ENCODE measurements around the gene WASF1.

The WASF1 gene

DNA sequence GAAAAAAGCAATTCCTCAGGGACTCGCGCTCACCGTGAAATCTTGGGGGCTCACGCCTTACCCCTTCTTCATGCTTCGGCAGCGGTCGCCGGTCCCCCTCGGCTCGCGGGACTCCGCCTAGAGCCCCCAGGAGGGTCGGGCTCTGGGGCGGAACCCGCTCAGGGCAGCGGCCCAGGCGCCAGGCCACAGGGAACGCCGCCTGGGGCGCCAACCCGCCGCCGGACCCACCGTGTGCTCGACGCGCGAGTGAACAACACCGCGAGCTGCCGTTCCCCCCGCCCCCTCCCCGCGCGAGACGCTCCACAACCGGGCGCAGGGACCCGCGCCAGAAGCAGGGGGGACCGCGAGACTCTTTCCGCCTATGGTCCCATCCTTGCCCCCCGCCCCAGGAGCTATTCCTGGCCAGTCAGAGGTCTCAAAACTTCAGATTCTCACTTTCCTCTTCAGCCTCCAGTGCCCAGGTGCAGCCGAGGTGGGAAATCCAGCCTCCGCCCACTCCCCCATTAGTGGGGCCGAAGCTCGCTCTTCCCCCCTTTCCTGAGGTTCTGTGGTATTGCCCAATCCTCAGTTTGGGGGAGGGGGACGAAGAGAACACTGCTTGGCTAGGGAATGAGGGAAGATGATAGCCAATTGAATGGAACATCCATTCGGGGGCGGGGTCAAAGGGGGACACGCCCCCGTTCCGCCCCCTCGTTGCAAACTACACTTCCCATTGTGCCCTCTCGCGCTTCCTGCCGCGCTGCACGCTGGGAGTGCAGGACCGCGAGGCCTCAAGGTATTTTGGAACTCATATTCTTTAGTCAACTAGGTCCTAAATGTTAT is at the start of gene WASF1:
WASF1 (minus strand) TSS at position 265 of the 822 bp plus-strand sequence. CDS start 52,069 bp downstream, outside the sequence.
- peak; percentile 83 for DNase-seq (ENCODE audit: low read depth)

DNA sequence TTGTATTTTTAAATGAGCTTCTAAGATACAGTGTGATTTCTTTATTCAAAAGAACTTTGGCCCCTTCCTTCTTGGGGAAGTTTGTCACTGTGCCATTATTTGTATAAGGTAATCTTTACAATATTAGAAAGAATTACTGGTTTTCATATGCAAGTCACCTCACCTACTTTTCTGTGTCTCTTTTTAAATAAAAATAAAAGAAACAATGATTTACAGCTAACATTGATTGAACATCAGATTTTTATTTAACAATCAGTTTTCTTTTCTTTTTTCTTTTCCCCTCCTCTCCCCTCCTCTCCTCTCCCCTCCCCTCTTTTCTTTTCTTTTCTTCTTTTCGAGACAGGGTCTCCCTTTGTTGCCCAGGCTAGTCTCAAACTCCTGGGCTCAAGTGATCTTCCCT is 46.8 kb upstream of the WASF1 start:
- no peak for DNase-seq (ENCODE audit: low read depth)

DNA sequence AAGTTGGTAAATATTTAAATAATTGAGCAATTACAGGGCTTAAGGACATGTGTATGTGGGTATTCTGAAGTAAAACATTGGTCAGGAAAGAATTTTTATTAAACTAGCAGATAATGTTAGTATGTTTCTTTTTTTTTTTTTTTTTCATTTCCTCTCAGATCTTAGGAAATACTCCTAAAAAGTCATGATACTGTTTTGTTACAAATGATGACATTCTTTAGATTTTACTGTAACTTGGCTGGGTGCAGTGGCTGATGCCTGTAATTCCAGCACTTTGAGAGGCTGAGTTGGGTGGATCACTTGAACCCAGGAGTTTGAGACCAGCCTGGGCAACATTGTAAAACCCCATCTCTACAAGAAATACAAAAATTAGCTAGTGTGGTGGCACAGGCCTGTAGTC is 42.3 kb upstream of the WASF1 start:
- no peak for DNase-seq (ENCODE audit: low read depth)

DNA sequence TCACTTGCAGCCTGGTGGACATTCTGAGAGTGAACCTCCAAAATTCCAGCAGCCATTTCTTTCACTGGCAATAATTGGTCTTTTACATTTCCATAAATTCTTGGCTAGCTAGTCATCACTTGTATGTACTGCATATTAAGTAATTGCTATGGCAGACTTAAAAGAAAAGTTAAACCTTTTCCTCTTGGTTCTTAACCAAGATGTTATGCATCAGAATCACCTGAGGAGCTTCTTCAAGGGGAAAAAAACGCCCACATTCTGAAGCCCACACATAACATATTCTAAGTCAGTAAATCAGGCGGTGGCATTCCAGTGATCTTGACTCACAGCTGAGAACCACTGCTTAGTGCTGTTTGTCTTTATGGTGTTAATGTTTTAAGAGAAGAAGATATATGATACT is 37.8 kb upstream of the WASF1 start:
- DNase-seq (ENCODE audit: low read depth): no peak

DNA sequence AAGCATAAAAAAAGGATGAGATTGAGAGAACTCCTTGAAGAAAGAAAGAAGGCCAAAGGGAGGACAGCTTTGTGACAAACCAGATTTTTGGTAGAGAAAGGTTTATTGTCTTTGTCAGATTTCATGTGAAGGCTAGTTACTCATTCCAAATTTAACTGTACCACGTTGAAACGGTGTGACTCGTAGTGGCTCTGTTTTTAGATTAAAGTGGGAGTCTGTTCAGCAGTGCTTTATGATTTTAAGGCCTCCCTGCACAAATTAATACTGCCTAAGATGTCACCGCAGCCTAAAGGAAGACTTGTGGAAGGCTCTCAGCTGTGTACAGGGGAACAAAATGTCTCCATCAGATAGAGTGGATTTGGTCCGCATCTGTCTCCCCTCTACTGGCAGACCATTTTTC is 36.7 kb upstream of the WASF1 start:
- DNase-seq (ENCODE audit: low read depth): no peak

GRCh38 chr6:110214338-110214737 is 34.9 kb upstream of the WASF1 start:
- no peak for DNase-seq (ENCODE audit: low read depth)

DNA sequence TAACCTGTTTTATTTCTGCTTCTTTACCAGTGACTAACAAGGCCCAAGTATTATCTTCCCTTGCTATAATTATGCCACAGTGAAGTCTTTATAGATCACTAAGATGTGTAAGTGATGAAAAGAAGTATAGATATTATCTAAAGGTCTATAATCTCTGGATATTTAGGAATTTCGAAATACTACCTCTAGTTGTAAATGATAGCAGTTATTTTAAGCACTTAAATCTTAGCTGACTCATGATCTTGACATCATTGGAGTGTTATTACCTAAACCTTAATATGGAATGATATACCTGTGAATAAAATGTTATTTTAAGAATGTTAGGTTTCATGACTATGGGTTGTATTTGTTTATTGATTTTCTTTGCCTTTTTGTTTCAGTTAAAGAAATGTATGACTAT is 32.3 kb upstream of the WASF1 start:
- no peak for DNase-seq (ENCODE audit: low read depth)

GRCh38 chr6:110207652-110208051 is 28.2 kb upstream of the WASF1 start:
- DNase-seq (ENCODE audit: low read depth): no peak

DNA sequence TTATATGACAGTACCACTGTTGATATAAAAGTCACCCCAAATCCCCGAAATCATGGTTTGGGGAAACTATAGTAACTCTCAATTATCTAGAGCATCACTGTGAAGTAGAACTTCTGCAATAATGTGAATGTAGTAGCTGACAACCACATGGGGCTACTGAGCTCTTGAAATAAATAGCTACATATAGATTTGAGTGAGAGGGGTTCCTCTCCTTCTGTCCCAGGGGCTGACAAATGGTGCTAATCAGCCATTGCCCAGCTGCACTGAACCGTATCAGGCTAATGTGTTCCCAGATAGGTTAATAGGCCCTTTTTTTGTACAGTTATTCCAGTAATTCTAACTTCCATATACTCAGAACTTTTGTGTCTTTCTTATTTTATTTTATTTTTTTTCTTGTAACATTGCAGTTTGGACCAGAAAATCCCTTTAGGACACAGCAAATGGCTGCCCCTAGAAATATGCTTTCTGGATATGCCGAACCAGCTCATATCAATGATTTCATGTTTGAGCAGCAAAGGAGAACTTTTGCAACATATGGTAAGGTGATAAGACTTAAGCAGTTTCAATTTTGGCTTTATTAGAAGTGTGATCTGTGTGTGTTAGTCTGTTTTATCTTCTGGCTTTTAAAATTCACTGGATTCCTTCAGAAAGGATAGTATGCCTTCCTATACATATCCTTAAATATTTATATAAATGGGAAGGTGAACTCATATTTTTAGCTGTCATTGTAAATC is 21.8 kb upstream of the WASF1 start:
- DNase-seq (ENCODE audit: low read depth): no peak

GRCh38 chr6:110198561-110198960 is 19.1 kb upstream of the WASF1 start:
- DNase-seq (ENCODE audit: low read depth): no peak

- no peak for DNase-seq (ENCODE audit: low read depth)
Observed at GRCh38 chr6:110196874-110197273, 17.4 kb upstream of the WASF1 start.

DNA sequence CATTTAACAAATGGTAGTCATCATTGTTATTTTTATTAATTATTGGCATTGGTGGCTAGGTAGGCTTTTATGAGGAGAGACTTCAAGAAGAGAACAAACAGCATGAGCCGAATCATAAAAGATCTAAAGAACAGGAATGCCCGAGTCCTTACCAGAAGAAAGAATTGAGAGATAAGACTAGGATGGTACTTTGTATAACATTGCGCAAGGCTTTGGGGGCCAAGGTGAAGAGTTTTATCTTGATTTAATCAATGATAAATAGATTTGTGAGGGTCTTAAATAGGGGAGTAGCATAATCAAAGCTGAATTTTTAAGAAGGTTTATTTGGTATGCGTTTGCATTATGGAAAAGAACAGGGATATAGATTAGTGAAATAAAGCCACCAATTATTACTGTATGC is 16.2 kb upstream of the WASF1 start:
- no peak for DNase-seq (ENCODE audit: low read depth)

GRCh38 chr6:110191477-110191876 is 12.0 kb upstream of the WASF1 start:
- no peak for DNase-seq (ENCODE audit: low read depth)

GRCh38 chr6:110190726-110191125 is 11.3 kb upstream of the WASF1 start:
- no peak for DNase-seq (ENCODE audit: low read depth)

GRCh38 chr6:110188791-110189190 is 9.3 kb upstream of the WASF1 start:
- no peak for DNase-seq (ENCODE audit: low read depth)

DNA sequence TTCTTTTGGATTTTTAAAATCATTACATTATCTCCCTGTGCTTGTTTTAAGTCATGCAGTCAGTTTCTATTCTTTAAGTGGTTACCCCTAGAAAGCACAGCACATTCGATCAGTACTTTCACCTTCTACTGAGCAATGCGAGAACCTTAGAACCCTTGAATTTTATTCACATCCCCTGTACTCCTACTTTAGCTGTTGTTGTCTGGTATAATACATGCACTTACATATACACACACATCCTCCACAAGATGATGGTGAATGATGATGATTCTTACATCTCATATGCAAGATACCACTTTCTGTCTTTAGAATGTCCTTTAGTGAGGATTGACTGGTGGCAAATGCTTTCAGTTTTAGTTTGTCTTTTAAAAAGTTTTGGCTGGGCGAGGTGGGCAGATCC is 6.4 kb upstream of the WASF1 start:
- DNase-seq (ENCODE audit: low read depth): no peak

- DNase-seq (ENCODE audit: low read depth): no peak
Observed at GRCh38 chr6:110183292-110183885, 3.9 kb upstream of the WASF1 start.

- DNase-seq (ENCODE audit: low read depth): no peak
Observed at GRCh38 chr6:110181131-110182030, 1.9 kb upstream of the WASF1 start.

DNA sequence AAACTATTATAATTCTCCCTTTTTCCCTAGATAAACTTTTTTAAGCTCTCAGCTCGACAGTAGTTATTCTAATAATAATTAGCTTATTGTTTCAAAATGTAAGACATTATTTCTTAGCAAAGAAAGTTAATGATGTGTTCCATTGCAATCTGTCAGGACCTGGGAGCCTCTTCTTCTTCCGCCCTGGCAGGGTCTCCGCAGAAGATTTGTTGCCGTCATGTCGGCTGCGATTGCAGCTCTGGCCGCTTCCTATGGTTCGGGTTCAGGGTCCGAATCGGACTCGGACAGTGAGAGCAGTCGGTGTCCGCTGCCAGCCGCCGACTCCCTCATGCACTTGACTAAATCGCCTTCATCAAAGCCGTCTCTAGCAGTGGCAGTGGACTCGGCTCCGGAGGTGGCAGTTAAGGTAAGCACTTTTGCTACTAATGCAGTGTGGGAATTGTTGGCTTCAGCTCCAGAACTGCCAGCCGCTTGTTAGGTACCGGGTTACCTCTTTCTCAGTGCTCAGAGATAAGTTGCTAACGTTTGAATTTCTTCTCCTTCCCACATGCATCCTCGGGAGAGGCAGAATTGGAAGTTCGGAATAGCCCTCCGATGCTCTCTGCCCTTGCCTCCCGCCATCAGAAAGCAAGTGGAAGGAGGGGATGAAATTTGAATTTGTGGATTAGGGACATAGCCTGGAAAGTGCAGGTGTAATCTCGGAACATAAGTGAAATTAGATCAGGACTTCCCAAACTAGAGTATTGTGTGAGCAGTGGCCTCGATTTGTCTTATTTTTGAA is 948 bp upstream of the WASF1 start, which contains the start of gene CDC40:
CDC40 (plus strand) TSS at position 200 of the 781 bp plus-strand sequence; CDS start at position 218, 18 bp downstream.
- peak; percentile 25 for DNase-seq (ENCODE audit: low read depth)

- DNase-seq (ENCODE audit: low read depth): peak; percentile 51
Observed at GRCh38 chr6:110178626-110179405, 654 bp downstream of the WASF1 start.
